Stimulated activated CD8-positive, alpha-beta memory T cell treated with anti-CD3 and anti-CD28 coated beads, Interleukin-12 subunit alpha, Interleukin-12 subunit beta, amount 100 ng/mL, for 4 hours (primary cell): ENCODE measurements around the gene SLC30A2.
"Not testable (repeated sequence)": the region's sequence is repeated elsewhere in the genome, so short reads cannot be mapped to it uniquely, and the experiment has no call there.

Source experiments
- DNase-seq: peaks from one replicate; pipeline ENCODE4 v3.0.0-alpha.2; 2020; ENCODE audit warnings: low read depth

SLC30A2 gene, protein sequence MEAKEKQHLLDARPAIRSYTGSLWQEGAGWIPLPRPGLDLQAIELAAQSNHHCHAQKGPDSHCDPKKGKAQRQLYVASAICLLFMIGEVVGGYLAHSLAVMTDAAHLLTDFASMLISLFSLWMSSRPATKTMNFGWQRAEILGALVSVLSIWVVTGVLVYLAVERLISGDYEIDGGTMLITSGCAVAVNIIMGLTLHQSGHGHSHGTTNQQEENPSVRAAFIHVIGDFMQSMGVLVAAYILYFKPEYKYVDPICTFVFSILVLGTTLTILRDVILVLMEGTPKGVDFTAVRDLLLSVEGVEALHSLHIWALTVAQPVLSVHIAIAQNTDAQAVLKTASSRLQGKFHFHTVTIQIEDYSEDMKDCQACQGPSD

GRCh38 chr1:26045722-26046245, at the start of gene SLC30A2:
TSS of gene SLC30A2 (minus strand) at chr1:26046118. CDS start at chr1:26045896, 222 bp downstream.
- no peak for DNase-seq

- no peak for DNase-seq
Observed at GRCh38 chr1:26094677-26095383, 48.9 kb upstream of the SLC30A2 start.

GRCh38 chr1:26094076-26094669, 48.3 kb upstream of the SLC30A2 start:
- DNase-seq, result no peak

GRCh38 chr1:26093569-26093968, 47.7 kb upstream of the SLC30A2 start:
- DNase-seq, result not testable (repeated sequence)

GRCh38 chr1:26092422-26092821, 46.5 kb upstream of the SLC30A2 start:
- no peak for DNase-seq

GRCh38 chr1:26090893-26091292, 45.0 kb upstream of the SLC30A2 start:
- no peak for DNase-seq

GRCh38 chr1:26089125-26089524, 43.2 kb upstream of the SLC30A2 start:
- no peak for DNase-seq

- no peak for DNase-seq
Observed at GRCh38 chr1:26084844-26085243, 38.9 kb upstream of the SLC30A2 start.

DNA sequence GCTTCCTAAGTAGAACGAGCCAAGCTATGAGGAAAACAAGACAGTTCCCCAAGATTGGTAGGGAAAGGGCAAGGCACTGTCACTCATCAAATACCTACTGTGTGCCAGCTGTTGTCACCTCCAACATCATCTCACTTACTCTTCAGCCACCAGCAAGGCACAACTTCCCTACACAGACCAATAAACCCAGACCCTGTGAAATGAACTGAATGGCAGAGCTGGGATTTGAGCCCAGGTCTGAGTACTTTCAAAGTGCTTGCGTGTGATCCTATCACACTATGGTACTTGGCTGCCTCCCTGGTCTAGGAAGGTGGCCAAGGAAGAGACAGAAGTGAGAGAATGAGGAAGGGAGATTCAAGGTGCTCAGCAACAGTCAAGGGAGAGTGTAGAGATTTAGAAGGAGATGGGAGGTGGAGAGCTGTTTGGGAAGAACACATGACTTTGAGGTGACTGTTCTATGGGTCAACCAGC, 38.2 kb upstream of the SLC30A2 start:
- no peak for DNase-seq

- no peak for DNase-seq
Observed at GRCh38 chr1:26083208-26083607, 37.3 kb upstream of the SLC30A2 start.

- no peak for DNase-seq
Observed at GRCh38 chr1:26082020-26082350, 36.1 kb upstream of the SLC30A2 start.

GRCh38 chr1:26081267-26082019, 35.5 kb upstream of the SLC30A2 start:
- DNase-seq, result no peak

- no peak for DNase-seq
Observed at GRCh38 chr1:26079960-26080814, 34.3 kb upstream of the SLC30A2 start.

GRCh38 chr1:26079178-26079563, 33.3 kb upstream of the SLC30A2 start:
- DNase-seq, result no peak

DNA sequence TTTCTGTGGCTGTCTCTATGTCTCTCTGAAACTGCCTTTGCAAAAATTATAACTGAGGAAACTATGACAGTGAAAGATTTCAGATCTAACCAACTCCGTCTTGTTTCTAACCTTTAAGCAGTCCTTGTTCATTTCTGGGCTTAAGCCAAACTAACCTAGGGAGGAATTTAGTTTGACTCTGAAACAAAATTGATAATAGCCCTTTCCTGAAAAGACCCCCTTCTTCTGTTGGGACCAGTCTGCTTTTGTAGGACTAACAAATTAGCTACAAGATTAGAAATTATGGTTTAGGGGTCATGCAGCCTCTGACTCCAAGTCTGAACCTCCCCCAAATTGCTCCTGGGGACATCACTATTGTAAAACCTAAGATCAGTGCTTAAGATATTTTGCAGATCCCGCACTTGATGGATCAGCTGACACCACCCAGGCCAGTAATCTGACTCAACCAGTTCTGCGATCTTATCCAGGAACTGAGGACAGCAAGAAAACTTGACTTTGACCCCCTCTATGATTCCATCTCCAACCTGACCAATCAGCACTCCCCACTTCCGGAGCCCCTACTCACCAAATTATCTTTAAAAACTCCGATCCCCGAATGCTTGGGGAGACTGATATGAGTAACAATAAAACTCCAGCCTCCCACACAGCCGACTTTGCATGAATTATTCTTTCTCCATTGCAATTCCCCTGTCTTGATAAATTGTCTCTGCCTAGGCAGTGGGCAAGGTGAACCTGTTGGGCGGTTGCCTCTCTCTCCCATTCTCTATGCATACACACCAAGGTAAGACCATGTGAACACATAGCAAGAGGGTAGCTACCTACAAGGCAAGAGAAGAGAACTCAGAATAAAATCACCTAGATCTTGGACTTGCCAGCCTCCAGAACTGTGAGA, 32.6 kb upstream of the SLC30A2 start:
- DNase-seq, result no peak

DNA sequence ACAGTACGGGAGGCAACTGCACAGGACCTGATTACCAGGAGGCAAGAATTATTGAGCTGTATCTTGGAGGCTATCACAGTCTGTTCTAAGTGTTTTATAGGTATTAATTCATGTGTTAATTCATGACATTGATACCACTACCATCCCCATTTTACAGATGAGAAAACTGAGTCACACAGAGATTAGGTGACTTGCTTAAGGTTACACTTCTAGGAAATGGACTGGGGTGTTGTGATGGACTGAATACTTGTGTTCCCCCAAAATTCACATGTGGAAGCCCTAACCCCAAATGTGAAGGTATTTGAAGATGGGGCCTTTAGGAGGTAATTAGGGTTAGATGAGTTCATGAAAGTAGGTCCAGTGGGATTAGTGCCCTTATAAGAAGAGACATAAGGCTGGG, 31.6 kb upstream of the SLC30A2 start:
- DNase-seq, result no peak

DNA sequence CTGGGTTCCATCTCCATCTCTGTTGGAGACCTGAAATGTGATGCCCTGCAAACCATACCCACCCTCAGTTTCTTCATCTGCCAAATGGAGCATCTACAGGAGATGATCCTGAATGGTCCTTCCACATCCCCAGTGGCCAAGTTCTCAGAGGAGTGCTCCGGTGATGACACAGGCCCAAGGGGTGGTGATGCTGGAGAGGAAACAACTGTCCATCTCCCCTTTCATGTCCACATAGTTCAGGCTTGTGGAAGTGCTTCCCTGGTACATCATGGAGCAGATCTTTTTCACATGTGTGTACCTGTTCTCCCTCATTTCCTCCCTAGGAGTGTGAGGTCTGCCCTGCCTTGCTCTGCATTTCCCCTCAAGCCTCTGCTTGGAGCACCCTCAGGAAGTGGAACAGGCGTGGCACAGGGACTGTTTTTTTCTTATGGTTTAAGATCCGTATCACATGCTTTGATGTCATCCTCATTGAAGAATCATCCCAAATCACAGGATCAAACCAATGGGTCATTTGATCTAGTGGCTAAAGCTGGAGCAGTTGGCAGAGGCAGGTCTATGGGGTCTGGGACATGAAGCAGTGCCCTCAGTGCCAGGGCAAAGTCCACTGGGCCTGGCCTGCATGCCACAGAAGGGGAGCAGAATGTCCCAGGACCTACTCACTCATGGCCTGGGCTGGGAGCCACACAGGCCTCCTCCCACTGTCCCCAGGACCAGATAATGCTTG, 29.7 kb upstream of the SLC30A2 start:
- no peak for DNase-seq

DNA sequence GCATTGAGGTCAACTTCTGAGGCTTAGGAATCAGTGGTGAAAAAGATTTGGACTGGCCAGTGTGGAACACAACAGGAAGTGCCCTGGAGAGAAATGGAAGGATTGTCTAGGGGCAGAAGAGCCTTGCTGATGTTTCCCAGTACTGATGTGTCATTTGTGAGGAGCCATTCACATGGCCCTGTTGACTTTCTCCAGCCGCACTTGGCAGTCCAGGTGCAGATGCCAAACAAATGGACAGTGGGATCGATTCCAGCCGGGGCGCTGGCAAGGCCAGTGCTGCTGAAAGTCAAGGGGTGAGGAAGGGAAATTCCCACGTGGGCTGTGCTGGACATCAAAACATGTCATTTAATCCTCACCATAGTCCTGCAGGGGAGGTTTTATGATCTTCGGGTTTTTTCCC, 26.4 kb upstream of the SLC30A2 start:
- DNase-seq, result no peak

DNA sequence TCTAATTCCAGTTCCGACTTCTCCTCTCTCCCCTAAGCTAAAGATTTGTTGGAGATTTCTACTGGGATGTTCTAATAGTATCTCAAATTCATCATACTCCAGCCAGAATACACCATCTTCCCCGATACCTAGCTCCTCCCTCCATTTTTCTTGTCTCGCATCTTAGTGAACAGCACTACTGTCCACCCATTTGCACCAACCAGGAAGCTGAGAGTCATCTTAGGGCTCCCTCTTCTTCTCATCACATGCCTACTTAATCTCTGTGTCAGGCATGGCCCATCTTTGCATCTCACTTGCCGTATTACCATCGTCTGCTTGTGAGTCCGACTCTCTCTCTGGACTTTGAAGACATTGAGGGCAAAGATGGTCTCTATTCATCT, 25.0 kb upstream of the SLC30A2 start:
- DNase-seq, result no peak
